GM19193 (cell line): ENCODE measurements around the gene SRSF1.

ENCODE experiments used
- POLR2A ChIP-seq: IDR thresholded peaks from 4 replicates; pipeline ENCODE4 v1.6.1; 2011; ENCODE audit not compliant: insufficient read depth, insufficient read length; ENCODE audit errors: extremely low read depth

The SRSF1 gene, protein sequence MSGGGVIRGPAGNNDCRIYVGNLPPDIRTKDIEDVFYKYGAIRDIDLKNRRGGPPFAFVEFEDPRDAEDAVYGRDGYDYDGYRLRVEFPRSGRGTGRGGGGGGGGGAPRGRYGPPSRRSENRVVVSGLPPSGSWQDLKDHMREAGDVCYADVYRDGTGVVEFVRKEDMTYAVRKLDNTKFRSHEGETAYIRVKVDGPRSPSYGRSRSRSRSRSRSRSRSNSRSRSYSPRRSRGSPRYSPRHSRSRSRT

DNA sequence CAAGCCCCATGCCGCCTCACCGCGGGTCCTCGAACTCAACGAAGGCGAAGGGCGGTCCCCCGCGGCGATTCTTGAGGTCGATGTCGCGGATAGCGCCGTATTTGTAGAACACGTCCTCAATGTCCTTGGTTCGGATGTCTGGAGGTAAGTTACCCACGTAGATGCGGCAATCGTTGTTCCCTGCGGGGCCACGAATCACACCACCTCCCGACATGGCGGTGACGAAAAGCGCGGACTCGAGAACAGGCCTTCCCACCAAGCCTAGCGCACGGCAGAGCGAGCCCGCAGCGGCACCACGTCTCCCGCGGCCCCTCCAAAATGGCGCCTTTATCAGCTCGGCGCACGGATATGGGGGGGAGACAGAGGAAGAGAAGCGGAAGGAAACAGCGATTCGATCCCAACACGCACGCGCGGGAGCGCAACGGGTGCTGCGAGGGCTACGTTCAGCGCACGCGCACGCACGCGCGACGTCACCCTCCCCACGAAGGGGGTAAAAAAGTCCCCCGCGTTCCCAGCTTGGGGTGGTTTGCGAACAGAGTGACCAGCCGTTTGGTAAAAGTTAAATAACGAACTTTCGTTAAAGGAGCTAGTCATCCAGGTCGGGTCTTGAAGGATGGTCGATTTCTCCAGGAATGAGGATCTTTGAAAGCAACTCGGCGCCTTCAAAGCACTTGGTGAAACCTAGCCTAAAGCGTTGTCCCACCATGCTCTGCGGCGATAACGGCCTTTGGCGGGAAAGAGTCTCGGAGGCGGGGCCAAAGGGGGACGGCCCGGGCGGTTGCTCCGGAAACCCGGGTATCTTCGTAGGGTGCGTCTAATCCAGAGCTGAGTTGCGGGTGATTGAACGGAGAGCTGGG is at the start of gene SRSF1:
Gene SRSF1 (minus strand): TSS at position 323 of the 857 bp plus-strand sequence. CDS start 109 bp downstream, at position 214.
- TF ChIP-seq POLR2A, result peak; percentile 98

GRCh38 chr17:58056476-58056875 is 49.4 kb upstream of the SRSF1 start:
- TF ChIP-seq POLR2A, result no peak

DNA sequence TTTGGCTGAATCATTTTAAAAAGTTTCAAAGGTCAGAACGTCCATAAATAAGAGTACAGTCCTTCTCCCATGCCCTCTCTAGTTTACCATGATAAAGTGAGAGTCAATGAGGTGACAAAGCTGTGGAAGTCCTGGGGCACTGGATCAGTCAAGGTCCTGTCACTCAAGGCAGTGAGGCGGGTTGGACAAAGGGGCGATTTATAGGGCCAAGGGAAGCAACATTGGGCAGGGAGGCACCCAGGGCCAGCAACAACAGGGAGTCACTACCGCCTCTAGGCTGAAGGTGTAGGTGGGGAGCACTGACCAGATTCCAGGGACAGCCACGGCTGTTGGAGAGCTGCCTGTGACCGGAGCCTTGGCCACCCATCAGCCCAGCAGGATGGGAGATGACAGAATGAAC is 47.6 kb upstream of the SRSF1 start:
- TF ChIP-seq POLR2A, result no peak

DNA sequence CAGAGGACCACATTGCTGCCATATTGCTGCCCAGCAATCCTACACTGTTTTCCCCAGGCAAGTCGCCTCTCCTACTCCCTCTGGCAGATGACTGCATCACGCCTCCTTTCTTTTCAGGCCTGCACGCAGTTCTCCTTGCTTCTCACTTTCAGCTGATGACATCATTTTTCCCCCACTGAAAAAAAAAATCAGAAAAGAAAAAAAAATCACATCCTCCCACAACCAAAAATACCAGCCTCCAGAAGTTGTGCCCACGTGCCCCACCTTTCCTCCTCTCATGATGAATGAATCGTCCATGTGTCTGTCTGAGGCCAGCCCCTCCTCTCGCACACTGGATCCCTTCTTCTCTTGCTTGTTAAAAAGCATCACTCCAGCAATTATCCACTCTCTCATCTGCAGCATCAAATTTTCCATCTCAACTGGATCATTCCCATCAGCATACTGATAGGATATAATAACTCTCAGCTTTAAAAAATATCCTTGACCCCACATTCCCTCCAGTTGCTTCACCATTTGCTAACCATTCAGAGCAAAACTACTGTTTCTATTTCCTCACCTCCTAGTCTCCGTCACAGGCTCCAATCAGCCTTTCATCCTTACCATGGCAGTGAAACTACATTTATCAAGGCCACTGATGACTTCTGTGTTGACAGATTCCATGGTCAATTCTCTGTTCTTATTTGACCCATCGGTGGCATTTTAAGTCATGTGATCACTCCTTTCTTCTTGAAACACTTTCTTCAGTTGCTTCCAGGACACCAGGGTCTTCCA is 46.1 kb upstream of the SRSF1 start:
- TF ChIP-seq POLR2A, result no peak

GRCh38 chr17:58052407-58052806 is 45.4 kb upstream of the SRSF1 start:
- TF ChIP-seq POLR2A, result no peak

DNA sequence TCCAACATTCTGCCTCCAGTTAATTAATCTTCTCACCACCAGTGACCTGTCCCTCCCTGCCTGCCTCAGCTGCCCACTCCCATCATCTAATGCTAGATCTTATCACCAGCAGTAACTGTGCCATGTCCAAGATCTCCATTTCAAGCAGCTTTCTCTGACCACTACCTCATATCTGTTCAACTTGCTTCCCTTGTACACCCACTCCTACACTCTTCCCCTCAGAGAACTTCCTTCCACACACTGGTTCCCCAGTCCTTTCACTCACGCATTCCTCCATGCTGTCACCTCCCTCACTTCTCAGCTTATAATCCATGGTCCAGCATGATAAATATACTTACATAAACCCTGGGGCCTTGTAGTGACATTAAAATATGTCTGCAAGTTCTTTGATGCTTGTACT is 44.4 kb upstream of the SRSF1 start:
- no peak for TF ChIP-seq POLR2A

DNA sequence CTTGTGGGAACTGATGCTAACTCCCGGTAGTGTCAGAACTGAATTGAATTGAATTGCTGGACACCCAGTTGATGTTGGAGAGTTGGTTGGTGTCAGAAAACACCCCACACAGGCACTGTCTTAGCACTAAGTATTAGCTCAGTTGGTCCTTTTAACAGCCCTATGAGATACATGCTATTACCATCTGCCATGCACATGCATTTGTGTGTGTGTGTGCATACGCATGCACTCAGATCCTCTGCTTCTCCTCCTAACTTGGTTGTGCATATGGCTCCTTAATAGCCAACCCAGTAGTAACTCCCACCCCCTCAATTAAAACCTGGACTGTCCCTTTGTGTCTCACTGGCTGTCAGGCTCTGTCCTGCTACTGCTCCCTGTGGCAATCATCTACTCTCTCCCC is 43.9 kb upstream of the SRSF1 start:
- no peak for TF ChIP-seq POLR2A

- no peak for TF ChIP-seq POLR2A
Measured at GRCh38 chr17:58049533-58049932, 42.5 kb upstream of the SRSF1 start.

DNA sequence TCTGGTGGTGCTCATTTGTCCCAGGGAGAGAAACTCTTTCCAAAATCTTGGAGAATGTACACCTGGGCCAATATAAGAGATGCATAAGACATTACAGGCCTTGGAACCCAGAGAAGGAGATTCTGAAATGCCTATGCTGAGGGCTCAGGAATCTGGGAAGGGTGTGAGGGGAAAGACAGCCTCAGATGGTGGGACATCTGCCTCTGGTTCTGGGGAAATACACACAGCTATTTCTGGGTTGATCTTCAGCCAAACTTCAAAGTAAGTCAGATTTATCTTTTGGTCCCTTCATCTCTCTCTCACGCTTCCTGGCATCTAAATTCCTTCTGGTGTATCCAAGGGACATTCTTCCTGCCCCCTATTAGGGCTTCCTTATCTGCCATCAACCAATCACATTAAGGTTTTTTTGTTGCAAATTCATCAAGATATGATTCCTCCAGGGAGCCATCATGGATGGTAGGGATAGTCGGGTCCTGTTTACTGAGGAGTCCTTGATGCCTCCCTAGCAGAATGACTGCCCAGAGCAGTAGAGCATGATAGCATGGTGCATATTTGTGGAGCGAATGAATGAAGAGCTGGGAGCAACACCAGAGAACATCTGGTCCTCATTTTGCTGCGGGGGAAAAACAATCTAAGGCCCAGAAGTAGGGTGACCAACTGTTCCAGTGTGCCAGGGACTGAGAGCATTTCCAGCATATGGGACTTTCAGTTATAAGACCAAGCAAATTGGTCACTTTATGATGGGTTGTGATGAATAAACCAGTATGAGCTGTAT is 40.5 kb upstream of the SRSF1 start:
- TF ChIP-seq POLR2A, result no peak

GRCh38 chr17:58046239-58047094 is 39.4 kb upstream of the SRSF1 start:
- no peak for TF ChIP-seq POLR2A

DNA sequence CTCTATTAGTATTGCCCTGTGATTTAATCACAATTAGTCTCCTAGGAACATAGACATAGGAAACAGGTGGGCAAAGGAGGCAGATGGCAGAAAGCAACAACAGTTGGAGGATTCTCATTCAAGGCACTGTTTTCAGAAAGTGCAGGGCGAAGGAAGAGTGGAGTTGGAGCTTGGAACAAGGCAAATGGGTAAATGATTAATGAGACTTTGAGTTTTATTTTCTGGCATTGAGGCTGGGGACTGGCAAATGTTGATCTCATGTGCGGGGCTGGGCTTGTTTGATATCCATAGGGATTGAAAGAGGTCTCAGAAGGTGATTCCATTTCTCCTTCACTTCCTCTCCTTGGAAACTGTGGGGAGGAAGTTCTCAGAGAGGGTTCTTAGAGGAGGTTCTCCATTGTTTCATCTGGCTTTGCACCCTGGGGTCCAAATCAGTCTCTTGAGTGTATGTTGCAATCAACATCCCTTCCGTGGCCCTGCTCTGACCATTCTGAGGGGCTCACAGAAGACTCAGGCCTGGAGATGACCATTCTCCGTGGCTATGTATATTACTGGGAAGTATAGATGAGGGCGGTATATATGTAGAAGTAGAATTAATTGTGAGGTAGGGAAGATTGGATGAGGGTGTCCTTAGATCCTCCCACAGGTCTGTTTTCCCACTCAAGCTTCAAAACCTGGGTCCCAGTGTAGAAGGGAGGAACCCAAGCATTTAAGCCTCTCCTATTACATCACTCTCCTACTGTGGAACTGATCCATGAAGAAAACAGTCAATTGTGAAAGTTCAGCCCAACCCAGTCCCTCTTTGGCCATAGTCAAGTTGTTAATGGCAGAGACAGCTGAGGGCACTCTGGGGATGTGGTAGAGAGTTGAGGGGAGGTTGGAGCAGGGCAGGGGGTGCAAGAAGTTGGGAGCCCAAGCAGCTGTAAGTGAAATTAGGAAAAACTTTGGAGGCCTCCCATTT is 36.5 kb upstream of the SRSF1 start:
- no peak for TF ChIP-seq POLR2A

- no peak for TF ChIP-seq POLR2A
Measured at GRCh38 chr17:58041161-58041560, 34.1 kb upstream of the SRSF1 start.

DNA sequence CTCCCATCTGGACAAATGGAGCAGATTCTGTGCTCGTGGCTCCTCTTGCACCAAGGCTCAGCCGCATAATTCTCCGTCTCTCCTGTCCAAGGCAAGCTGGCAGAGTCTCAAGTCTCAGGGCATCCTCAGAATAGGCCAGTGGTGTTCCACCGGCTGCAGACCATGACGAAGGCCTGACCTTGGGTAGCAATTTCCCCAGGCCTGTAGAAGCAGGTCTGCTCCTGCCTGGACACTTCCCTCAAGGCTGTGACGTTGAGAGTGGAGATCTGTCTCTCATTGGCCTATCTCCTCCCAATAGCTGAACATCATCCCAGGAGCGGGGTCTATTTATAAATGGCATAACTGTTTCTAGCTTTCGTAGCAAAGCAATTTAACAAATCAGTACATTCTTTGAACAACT is 33.3 kb upstream of the SRSF1 start:
- TF ChIP-seq POLR2A, result no peak
